NB4 (cell line): ENCODE results near the gene RAPSN.

Experiments
- DNase-seq: peaks from one replicate; pipeline ENCODE4 v3.0.0; 2010; ENCODE audit warnings: low read depth
- H3K4me3 ChIP-seq: one replicate; pipeline ENCODE4 v1.5.1; 2011; ENCODE audit warnings: mild to moderate bottlenecking, low read depth, low read length, moderate library complexity
- CTCF ChIP-seq: IDR thresholded peaks from one replicate; pipeline ENCODE4 v1.5.1; 2012; ENCODE audit warnings: low read depth, low read length
- MYC ChIP-seq: IDR thresholded peaks from 2 replicates; pipeline ENCODE4 v1.6.1; 2011; ENCODE audit warnings: low read depth, low read length
- POLR2A ChIP-seq: IDR thresholded peaks from 2 replicates; pipeline ENCODE4 v1.6.1; 2011; ENCODE audit warnings: mild to moderate bottlenecking; ENCODE audit not compliant: insufficient read length; ENCODE audit errors: extremely low read depth
- TF ChIP-seq, protein P1 (sequence below): IDR thresholded peaks from 2 replicates; pipeline ENCODE4 v1.6.1; 2011; ENCODE audit warnings: low read depth, low read length

The RAPSN gene

GRCh38 chr11:47442514-47442913, 6.4 kb downstream of the RAPSN start:
- no peak for DNase-seq
- no peak overlapping the region for H3K4me3 ChIP-seq
- TF ChIP-seq, protein P1, sequence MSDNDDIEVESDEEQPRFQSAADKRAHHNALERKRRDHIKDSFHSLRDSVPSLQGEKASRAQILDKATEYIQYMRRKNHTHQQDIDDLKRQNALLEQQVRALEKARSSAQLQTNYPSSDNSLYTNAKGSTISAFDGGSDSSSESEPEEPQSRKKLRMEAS = no peak
- TF ChIP-seq POLR2A (no peak), MYC (no peak), CTCF (no peak)

- no peak overlapping the region for H3K4me3 ChIP-seq
- TF ChIP-seq POLR2A (no peak), MYC (no peak), CTCF (no peak)
- TF ChIP-seq, protein P1 = no peak
- DNase-seq = no peak
Observed at GRCh38 chr11:47441421-47441820, 7.5 kb downstream of the RAPSN start.

DNA sequence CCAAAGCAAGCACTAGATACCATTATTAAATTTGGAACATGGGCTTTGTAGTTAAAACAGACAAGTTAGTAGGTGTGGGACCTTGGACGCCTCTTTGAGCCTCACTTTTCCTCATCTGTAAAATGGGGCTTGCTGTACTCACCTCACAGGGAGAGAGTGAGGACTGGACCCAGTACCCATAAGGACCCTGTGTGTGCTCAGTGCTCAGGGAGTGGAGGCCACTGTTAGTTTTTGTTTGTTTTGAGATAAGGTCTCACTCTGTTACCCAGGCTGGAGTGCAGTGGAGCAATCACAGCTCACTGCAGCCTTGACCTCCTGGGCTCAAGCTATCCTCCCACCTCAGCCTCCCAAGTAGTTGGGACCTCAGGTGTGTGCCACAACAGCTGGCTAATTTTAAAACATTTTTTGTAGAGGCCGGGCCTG, 8.9 kb downstream of the RAPSN start:
- H3K4me3 ChIP-seq = no peak overlapping the region
- no peak for DNase-seq
- TF ChIP-seq CTCF = no peak
- TF ChIP-seq POLR2A = no peak
- no peak for TF ChIP-seq MYC
- TF ChIP-seq, protein P1 = no peak

DNA sequence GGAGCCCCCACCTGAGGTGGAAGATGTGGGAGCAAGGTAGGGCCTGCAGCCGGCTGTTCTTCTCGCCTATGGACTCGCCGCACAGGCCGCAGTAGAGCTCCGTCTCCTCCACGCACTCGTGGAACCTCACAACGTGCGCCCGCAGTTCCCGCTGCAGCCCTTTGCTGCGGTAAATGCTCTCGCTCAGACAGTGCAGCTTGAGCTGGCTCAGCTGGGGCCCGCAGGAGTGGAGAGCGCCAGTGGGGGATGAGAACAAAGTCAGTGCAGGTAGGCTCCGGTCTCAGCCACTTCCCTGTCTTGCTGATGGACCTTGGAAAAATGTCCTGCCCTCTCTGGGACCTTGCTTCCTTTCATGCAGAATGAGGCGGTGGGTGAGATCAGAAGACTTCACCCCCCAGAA, 10.2 kb downstream of the RAPSN start:
- H3K4me3 ChIP-seq = no peak overlapping the region
- DNase-seq = no peak
- TF ChIP-seq, protein P1 = no peak
- TF ChIP-seq CTCF = no peak

GRCh38 chr11:47437746-47438418, 11.1 kb downstream of the RAPSN start:
- no peak overlapping the region for H3K4me3 ChIP-seq
- TF ChIP-seq CTCF (no peak), MYC (no peak), POLR2A (no peak)
- TF ChIP-seq, protein P1 = no peak
- no peak for DNase-seq
